Activated T-helper 1 cell treated with anti-CD3 and anti-CD28 coated beads, Interleukin-12 subunit alpha, Interleukin-12 subunit beta, Interleukin-2, Interleukin-4 antibody, amounts not matched to agents 30 ng/mL and 10 ng/mL and 1 ng/mL, durations not matched to agents 14 hours and 24 hours and 36 hours (primary cell): ENCODE results near the gene TPSD1. TPM values are rescaled to one million over a fixed set of nuclear protein-coding genes. Genes with fewer than 3 reads are reported as not detected.
"Not testable (repeated sequence)": the region's sequence is repeated elsewhere in the genome, so short reads cannot be mapped to it uniquely, and the experiment has no call there.

Source experiments
- DNase-seq: peaks from one replicate; pipeline ENCODE4 v3.0.0; 2021; ENCODE audit warnings: low spot score
- H3K27ac Mint-ChIP-seq: one replicate; pipeline ENCODE4 v1.8.0; 2021; ENCODE audit warnings: mild to moderate bottlenecking, mixed read lengths
- H3K27me3 Mint-ChIP-seq: one replicate; pipeline ENCODE4 v1.8.0; 2022; ENCODE audit warnings: mild to moderate bottlenecking, moderate library complexity, mixed read lengths; ENCODE audit not compliant: insufficient read depth
- H3K36me3 Mint-ChIP-seq: one replicate; pipeline ENCODE4 v1.8.0; 2021; ENCODE audit warnings: low read depth, mixed read lengths
- H3K4me1 Mint-ChIP-seq: one replicate; pipeline ENCODE4 v1.8.0; 2021; ENCODE audit warnings: low read depth, mixed read lengths
- H3K4me3 Mint-ChIP-seq: one replicate; pipeline ENCODE4 v1.8.0; 2021; ENCODE audit warnings: mild to moderate bottlenecking, moderate library complexity, mixed read lengths
- H3K9me3 Mint-ChIP-seq: one replicate; pipeline ENCODE4 v1.8.0; 2021; ENCODE audit warnings: mixed read lengths
- intact Hi-C: fragments of 100-400 bp; cut with micrococcal nuclease; formaldehyde crosslinking; loops from one replicate; pipeline ENCODE4 v1.15.1; 2024
- total RNA-seq: library from RNA; stranded (reverse); gene quantifications from 2 replicates; pipeline ENCODE4 v1.2.3, GENCODE V29; 2022

Gene TPSD1
- total RNA-seq = not detected in 2 replicates

GRCh38 chr16:1255276-1256122, at the start of gene TPSD1:
Gene TPSD1, plus strand, starts transcription at chr16:1256069. Its CDS starts 212 bp downstream, at chr16:1256281.
- H3K9me3 Mint-ChIP-seq, H3K27ac Mint-ChIP-seq, intact Hi-C loops, H3K4me3 Mint-ChIP-seq, DNase-seq, H3K27me3 Mint-ChIP-seq, H3K4me1 Mint-ChIP-seq, H3K36me3 Mint-ChIP-seq: not testable (repeated sequence)

GRCh38 chr16:1206326-1206725, 49.5 kb upstream of the TPSD1 start:
- Mint-ChIP-seq H3K27ac (no peak overlapping the region), H3K9me3 (no peaks in the 10 kb centered on the region)

GRCh38 chr16:1206786-1207185, 49.1 kb upstream of the TPSD1 start:
- Mint-ChIP-seq H3K36me3 (no peaks in the 10 kb centered on the region), H3K27ac (no peak overlapping the region), H3K4me1 (no peaks in the 10 kb centered on the region), H3K9me3 (no peaks in the 10 kb centered on the region), H3K27me3 (no peaks in the 10 kb centered on the region), H3K4me3 (no peak overlapping the region)
- no peak for DNase-seq
- intact Hi-C loops = no loop called here

More at GRCh38 chr16:1206326-1206725, 49.5 kb upstream of the TPSD1 start:
- H3K4me3 Mint-ChIP-seq = no peak overlapping the region
- DNase-seq = no peak
- intact Hi-C loops = no loop called here
- no peaks in the 10 kb centered on the region for H3K4me1 Mint-ChIP-seq
- H3K27me3 Mint-ChIP-seq = no peaks in the 10 kb centered on the region
- no peaks in the 10 kb centered on the region for H3K36me3 Mint-ChIP-seq

- Mint-ChIP-seq H3K4me3 (no peak overlapping the region), H3K4me1 (no peaks in the 10 kb centered on the region), H3K27me3 (no peaks in the 10 kb centered on the region), H3K36me3 (no peaks in the 10 kb centered on the region), H3K9me3 (no peaks in the 10 kb centered on the region), H3K27ac (no peak overlapping the region)
- intact Hi-C loops = no loop called here
- DNase-seq = no peak
These were observed 47.5 kb upstream of the TPSD1 start for GRCh38 chr16:1208239-1208830.

- no peaks in the 10 kb centered on the region for H3K27me3 Mint-ChIP-seq
- no peak for DNase-seq
- H3K4me3 Mint-ChIP-seq = no peak overlapping the region
- intact Hi-C loops = no loop called here
- no peaks in the 10 kb centered on the region for H3K9me3 Mint-ChIP-seq
- H3K27ac Mint-ChIP-seq = no peak overlapping the region
- no peaks in the 10 kb centered on the region for H3K4me1 Mint-ChIP-seq
- no peaks in the 10 kb centered on the region for H3K36me3 Mint-ChIP-seq
These were observed 46.8 kb upstream of the TPSD1 start for GRCh38 chr16:1209081-1209480.

- intact Hi-C loops = no loop called here
- H3K4me1 Mint-ChIP-seq = no peaks in the 10 kb centered on the region
- no peak for DNase-seq
- no peak overlapping the region for H3K27ac Mint-ChIP-seq
- no peaks in the 10 kb centered on the region for H3K27me3 Mint-ChIP-seq
- H3K36me3 Mint-ChIP-seq = no peaks in the 10 kb centered on the region
- H3K9me3 Mint-ChIP-seq = no peaks in the 10 kb centered on the region
- H3K4me3 Mint-ChIP-seq = no peak overlapping the region
These were observed 45.4 kb upstream of the TPSD1 start for GRCh38 chr16:1210461-1210860.

- no peaks in the 10 kb centered on the region for H3K36me3 Mint-ChIP-seq
- intact Hi-C loops = no loop called here
- no peak for DNase-seq
- no peaks in the 10 kb centered on the region for H3K27me3 Mint-ChIP-seq
- H3K9me3 Mint-ChIP-seq = no peaks in the 10 kb centered on the region
- H3K27ac Mint-ChIP-seq = no peak overlapping the region
- no peak overlapping the region for H3K4me3 Mint-ChIP-seq
- H3K4me1 Mint-ChIP-seq = no peaks in the 10 kb centered on the region
These were observed 44.2 kb upstream of the TPSD1 start for GRCh38 chr16:1211451-1212268.

- H3K36me3 Mint-ChIP-seq = no peaks in the 10 kb centered on the region
- no peaks in the 10 kb centered on the region for H3K27me3 Mint-ChIP-seq
- intact Hi-C loops = no loop called here
These were observed 43.2 kb upstream of the TPSD1 start for GRCh38 chr16:1212616-1213194.

GRCh38 chr16:1213231-1213630, 42.6 kb upstream of the TPSD1 start:
- intact Hi-C loops = no loop called here
- Mint-ChIP-seq H3K9me3 (no peaks in the 10 kb centered on the region), H3K27ac (no peak overlapping the region), H3K4me3 (no peak overlapping the region), H3K27me3 (no peaks in the 10 kb centered on the region), H3K36me3 (no peaks in the 10 kb centered on the region), H3K4me1 (no peaks in the 10 kb centered on the region)
- no peak for DNase-seq

More at GRCh38 chr16:1212616-1213194, 43.2 kb upstream of the TPSD1 start:
- H3K4me1 Mint-ChIP-seq = no peaks in the 10 kb centered on the region
- DNase-seq = no peak
- H3K9me3 Mint-ChIP-seq = no peaks in the 10 kb centered on the region
- H3K4me3 Mint-ChIP-seq = no peak overlapping the region
- H3K27ac Mint-ChIP-seq = no peak overlapping the region

GRCh38 chr16:1213796-1214372, 42.0 kb upstream of the TPSD1 start:
- no peaks in the 10 kb centered on the region for H3K4me1 Mint-ChIP-seq
- H3K9me3 Mint-ChIP-seq = no peaks in the 10 kb centered on the region
- no peaks in the 10 kb centered on the region for H3K27me3 Mint-ChIP-seq
- no peak for DNase-seq
- no peak overlapping the region for H3K4me3 Mint-ChIP-seq
- H3K36me3 Mint-ChIP-seq = no peaks in the 10 kb centered on the region
- intact Hi-C loops = no loop called here
- no peak overlapping the region for H3K27ac Mint-ChIP-seq

- intact Hi-C loops = no loop called here
- no peak overlapping the region for H3K4me3 Mint-ChIP-seq
- H3K27me3 Mint-ChIP-seq = no peaks in the 10 kb centered on the region
- DNase-seq = no peak
- H3K27ac Mint-ChIP-seq = no peak overlapping the region
- H3K4me1 Mint-ChIP-seq = no peaks in the 10 kb centered on the region
- no peaks in the 10 kb centered on the region for H3K9me3 Mint-ChIP-seq
- H3K36me3 Mint-ChIP-seq = no peaks in the 10 kb centered on the region
These were observed 41.1 kb upstream of the TPSD1 start for GRCh38 chr16:1214719-1215118.

- Mint-ChIP-seq H3K27me3 (no peaks in the 10 kb centered on the region), H3K4me3 (no peak overlapping the region), H3K9me3 (no peaks in the 10 kb centered on the region), H3K27ac (no peak overlapping the region), H3K36me3 (no peaks in the 10 kb centered on the region), H3K4me1 (no peaks in the 10 kb centered on the region)
- intact Hi-C loops = no loop called here
- DNase-seq = no peak
These were observed 40.1 kb upstream of the TPSD1 start for GRCh38 chr16:1215574-1216295.
